Activated T-helper 17 cell treated with anti-CD3 and anti-CD28 coated beads, Interleukin-2, amount 50 U/mL, for 72 hours (primary cell): ENCODE measurements around the gene ANKS3. TPM values are rescaled to one million over a fixed set of nuclear protein-coding genes. Genes with fewer than 3 reads are reported as not detected.
"Not testable (repeated sequence)": the region's sequence is repeated elsewhere in the genome, so short reads cannot be mapped to it uniquely, and the experiment has no call there.

Source experiments
- ATAC-seq: fragments of 150-1000 bp; cut with Tn5 transposase; replicated peaks from 2 replicates; pipeline ENCODE4 v1.10.0; 2021; ENCODE audit warnings: mild to moderate bottlenecking, moderate library complexity
- H3K27ac Mint-ChIP-seq: one replicate; pipeline ENCODE4 v1.8.0; 2022; ENCODE audit warnings: mixed read lengths
- H3K27me3 Mint-ChIP-seq: one replicate; pipeline ENCODE4 v1.8.0; 2022; ENCODE audit warnings: mixed read lengths
- H3K36me3 Mint-ChIP-seq: one replicate; pipeline ENCODE4 v1.8.0; 2022; ENCODE audit warnings: low read depth, mild to moderate bottlenecking, mixed read lengths
- H3K4me1 Mint-ChIP-seq: one replicate; pipeline ENCODE4 v1.8.0; 2022; ENCODE audit warnings: mixed read lengths
- H3K4me3 Mint-ChIP-seq: one replicate; pipeline ENCODE4 v1.8.0; 2022; ENCODE audit warnings: mild to moderate bottlenecking, mixed read lengths
- H3K9me3 Mint-ChIP-seq: one replicate; pipeline ENCODE4 v1.8.0; 2022; ENCODE audit warnings: mixed read lengths
- total RNA-seq, 2 donors: library from RNA; stranded (reverse); gene quantifications; one replicate each; pipeline ENCODE4 v1.2.3, GENCODE V29; 2022

Gene ANKS3
- total RNA-seq, 2 donors from 2014 or later: 14.0 to 15.7 TPM

DNA sequence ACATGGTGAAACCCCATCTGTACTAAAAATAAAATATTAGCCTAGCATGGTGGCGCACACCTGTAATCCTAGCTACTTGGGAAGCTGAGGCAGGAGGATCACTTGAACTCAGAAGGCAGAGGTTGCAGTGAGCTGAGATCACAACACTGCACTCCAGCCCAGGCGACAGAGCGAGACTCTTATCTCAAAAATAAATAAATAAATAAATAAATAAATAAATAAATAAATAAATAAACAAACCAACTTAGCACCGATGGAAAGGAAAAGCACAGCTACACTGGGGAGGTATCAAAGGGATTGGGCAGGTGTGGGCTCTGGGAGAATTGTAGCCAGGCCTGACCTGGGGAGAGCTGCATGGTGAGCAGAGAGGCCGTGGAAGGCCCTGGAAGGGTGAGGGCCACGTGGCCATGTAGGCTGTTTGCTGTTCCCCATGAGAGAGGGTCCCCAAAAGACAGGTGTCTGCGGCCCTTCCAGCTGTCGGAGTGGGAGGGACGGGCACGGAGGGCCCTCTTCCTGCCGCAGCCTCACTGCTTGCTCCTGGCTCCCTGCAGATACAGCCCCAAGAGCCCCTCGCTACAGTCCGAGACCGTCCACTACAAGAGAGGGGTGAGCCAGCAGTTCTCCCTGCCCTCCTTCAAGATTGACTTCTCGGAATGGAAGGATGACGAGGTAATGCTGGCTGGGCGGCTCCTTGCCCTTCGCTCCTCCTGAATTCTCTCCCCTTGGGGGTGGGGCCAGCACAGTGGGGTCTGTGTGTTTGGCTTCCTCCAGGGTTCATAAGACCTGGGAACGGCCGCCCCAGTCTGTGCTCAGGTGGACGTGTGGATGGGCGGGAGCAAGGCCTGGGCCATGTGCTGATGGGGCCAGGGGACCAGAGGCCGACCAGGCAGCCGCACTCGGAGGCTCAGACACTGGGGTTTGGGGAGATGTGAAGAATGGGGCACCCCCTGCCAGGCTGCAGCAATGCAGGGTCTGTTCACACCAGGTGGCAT, 77.1 kb downstream of the ANKS3 start:
- ATAC-seq: no peak
- no peaks in the 10 kb centered on the region for H3K9me3 Mint-ChIP-seq
- H3K36me3 Mint-ChIP-seq: peaks cover 34% of the 10 kb centered on the region
- no peak overlapping the region for H3K27ac Mint-ChIP-seq
- no peaks in the 10 kb centered on the region for H3K27me3 Mint-ChIP-seq
- H3K4me3 Mint-ChIP-seq: no peak overlapping the region
- no peaks in the 10 kb centered on the region for H3K4me1 Mint-ChIP-seq

DNA sequence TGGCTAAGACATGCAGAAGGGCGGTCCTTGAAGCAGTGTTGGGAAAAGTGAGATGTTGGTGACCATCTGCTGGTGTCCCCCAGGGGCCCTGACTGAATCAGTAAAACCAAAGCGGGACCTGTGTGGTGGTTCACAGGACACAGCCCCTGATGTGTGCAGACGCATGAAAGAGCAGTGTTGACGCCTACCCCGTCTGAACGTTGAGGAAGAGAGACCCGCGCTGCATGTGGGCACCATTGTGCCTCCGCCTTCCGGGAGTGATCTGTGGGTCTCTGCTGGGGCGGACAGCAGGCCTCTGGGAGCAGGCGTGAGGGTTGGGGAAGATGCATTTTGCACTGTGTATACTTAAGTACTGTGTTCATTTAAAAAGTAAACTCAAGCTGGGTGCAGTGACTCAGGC, 77.8 kb downstream of the ANKS3 start:
- no peak for ATAC-seq
- no peaks in the 10 kb centered on the region for H3K27me3 Mint-ChIP-seq
- no peaks in the 10 kb centered on the region for H3K9me3 Mint-ChIP-seq
- peaks cover 42% of the 10 kb centered on the region for H3K36me3 Mint-ChIP-seq
- no peaks in the 10 kb centered on the region for H3K4me1 Mint-ChIP-seq
- H3K4me3 Mint-ChIP-seq: no peak overlapping the region
- no peak overlapping the region for H3K27ac Mint-ChIP-seq

DNA sequence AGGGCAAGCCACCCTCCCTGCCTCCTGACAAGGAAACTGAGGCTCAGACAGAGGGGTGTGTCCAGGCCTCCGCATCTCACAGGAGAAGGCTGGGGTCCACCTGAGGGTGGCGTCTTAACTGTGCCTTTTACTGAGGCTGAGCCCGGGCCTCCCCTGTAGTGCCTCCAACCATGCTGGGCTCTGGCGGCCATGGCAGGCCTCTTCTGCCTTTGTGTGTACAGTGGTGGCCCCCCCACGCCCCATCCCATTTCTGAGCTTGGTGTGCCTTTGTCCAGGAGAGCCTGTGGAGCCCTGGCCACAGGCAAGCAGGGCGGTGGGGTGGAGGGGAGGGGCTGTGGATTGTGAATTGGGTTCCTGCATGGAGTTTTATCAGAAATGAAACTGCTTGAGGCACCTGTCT, 78.3 kb downstream of the ANKS3 start:
- ATAC-seq: no peak
- Mint-ChIP-seq H3K36me3 (peaks cover 46% of the 10 kb centered on the region), H3K9me3 (no peaks in the 10 kb centered on the region), H3K27ac (no peak overlapping the region), H3K4me1 (no peaks in the 10 kb centered on the region), H3K27me3 (no peaks in the 10 kb centered on the region), H3K4me3 (no peak overlapping the region)

DNA sequence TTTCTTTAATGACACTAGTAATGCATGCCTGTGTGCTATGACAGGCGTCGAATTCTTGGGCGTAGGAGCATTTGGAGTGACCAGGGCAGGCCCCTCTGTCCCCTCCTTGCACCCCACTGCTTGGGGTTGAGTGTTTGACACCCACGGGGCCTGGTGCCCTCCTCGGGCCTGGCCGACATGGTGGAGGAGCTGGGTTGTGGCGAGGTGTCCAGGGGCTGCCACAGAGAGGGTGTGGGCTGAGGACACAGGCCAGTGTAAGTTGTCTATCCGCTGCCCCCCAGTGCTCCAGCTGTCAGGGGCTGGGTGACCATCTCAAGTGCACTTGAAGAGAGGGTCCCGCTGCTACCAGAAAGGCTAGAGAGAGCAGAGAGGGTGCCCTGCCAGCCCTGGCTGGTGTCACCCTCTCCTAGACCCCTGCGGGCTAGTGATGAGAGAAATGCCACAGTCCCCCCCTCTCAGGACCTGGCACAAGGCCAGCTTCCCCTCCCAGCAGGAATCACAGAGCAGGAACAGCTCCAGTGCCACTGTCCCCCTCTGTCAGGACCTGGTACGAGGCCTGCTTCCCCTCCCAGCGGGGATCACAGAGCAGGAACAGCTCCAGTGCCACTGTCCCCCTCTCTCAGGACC, 79.0 kb downstream of the ANKS3 start:
- H3K4me1 Mint-ChIP-seq: peaks cover 5% of the 10 kb centered on the region
- no peak overlapping the region for H3K4me3 Mint-ChIP-seq
- H3K27me3 Mint-ChIP-seq: no peaks in the 10 kb centered on the region
- ATAC-seq: no peak
- H3K36me3 Mint-ChIP-seq: peaks cover 52% of the 10 kb centered on the region
- no peak overlapping the region for H3K27ac Mint-ChIP-seq
- H3K9me3 Mint-ChIP-seq: no peaks in the 10 kb centered on the region

DNA sequence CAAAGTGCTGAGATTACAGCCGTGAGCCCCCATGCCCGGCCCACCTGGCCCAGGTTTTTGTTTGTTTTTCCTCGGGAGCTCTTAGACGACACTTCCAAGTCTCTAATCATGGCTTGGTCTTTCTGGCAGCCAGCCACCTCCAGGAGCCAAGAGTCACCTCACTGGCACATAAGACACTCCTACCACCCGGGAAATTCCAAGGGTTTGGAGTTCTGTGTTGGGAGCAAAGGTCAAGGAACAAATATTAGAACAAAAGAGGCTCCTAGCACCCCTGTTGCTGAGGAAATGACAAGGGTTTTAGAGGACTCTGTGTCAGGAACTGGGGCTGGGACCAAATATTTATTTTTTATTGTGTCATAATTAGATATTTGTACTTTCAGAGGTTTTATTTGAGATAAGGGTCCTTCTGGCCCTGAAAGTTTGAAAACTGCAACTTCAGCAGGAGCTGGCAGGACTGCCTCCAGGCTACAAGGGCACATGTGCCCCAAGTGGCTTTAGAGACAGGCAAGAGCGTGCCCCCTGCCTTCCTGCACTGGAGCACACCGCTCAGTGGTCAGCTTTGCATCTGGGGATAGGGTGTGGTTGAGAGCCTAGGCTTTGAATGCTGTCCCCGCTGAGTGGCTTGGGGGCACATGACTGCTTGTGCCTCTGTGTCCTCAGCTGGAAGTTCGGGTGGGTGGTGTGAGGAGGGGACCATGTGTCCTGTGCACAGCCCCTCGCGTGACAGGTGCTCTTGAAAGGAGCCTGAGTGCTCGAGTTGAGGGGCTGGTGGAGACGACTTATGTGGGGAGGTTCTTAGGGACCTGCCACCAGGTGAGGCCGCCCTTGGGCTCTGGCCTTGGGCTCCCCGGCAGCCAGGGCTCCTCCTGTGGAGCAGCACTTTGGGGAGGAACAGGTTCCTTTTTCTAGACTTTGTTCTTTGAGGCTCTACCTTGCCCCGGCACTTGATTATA, 79.8 kb downstream of the ANKS3 start:
- ATAC-seq: no peak
- peaks cover 8% of the 10 kb centered on the region for H3K4me1 Mint-ChIP-seq
- no peak overlapping the region for H3K4me3 Mint-ChIP-seq
- H3K27ac Mint-ChIP-seq: no peak overlapping the region
- H3K9me3 Mint-ChIP-seq: no peaks in the 10 kb centered on the region
- peaks cover 52% of the 10 kb centered on the region for H3K36me3 Mint-ChIP-seq
- no peaks in the 10 kb centered on the region for H3K27me3 Mint-ChIP-seq

DNA sequence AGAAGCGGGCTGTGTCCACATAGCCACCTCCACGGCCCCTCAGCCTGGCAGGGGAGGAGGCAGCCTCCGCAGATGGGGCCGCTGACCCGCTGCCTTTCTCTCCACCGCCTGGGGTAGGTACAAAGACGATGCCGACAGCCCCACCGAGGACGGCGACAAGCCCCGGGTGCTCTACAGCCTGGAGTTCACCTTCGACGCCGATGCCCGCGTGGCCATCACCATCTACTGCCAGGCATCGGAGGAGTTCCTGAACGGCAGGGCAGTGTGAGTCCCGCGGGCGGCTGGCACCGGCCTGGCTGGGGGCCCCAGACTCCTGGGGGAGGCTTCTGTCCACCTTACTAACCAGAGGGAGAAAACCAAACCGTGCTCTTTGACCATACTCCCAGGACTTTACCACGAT, 81.5 kb downstream of the ANKS3 start:
- H3K27me3 Mint-ChIP-seq: no peaks in the 10 kb centered on the region

DNA sequence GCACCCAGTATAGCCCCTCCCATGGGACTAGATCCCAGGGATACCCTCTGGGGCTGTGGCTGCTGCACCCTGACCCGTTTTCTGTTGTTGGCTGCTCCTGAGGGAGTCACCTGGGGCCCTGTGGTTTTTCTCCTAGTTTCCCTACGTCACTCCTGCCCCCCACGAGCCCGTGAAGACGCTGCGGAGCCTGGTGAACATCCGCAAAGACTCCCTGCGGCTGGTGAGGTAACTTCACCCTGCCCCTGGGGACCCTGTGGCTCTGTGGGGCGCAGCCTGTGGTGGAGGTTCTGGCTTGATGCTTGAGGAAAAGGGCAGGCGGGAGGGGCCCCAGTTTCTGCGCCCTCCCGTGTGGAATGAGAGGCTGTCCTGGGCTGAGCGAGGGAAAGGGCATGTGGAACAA, 82.2 kb downstream of the ANKS3 start:
- Mint-ChIP-seq H3K27me3 (no peaks in the 10 kb centered on the region), H3K36me3 (peaks cover 52% of the 10 kb centered on the region)

More for the DNA sequence above, 81.5 kb downstream of the ANKS3 start:
- H3K27ac Mint-ChIP-seq: no peak overlapping the region
- H3K4me3 Mint-ChIP-seq: no peak overlapping the region
- H3K9me3 Mint-ChIP-seq: no peaks in the 10 kb centered on the region
- H3K36me3 Mint-ChIP-seq: peaks cover 52% of the 10 kb centered on the region
- peaks cover 14% of the 10 kb centered on the region for H3K4me1 Mint-ChIP-seq
- no peak for ATAC-seq

DNA sequence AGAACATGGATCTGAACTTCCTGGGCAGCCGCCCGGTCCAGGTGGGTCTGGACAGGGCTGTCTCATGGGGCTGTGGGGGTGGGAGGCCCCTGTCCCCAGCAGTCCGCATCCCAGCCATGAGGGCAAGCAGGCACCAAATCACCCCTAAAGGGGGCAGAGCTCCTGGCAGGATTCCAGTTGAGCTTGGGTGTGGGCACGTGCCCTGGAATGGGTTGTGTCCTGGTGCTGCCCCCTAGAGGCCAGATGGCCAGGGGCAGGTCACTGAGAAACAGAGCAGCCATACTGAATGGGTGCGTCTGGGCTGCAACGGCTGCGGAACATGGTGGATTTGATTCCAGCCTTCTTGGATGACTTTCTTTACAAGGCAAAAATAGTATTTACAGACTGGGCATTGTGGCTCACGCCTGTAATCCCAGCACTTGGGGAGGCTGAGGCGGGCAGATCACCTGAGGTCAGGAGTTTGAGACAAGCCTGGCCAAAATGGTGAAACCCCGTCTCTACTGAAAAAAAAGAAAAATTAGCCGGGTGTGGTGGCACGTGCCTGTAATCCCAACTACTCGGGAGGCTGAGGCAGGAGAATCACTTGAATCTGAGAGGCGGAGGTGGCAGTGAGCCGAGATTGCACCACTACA, 83.5 kb downstream of the ANKS3 start:
- not testable (repeated sequence) for H3K9me3 Mint-ChIP-seq, H3K27ac Mint-ChIP-seq, H3K4me3 Mint-ChIP-seq, H3K27me3 Mint-ChIP-seq
- ATAC-seq: peak; percentile 84
- Mint-ChIP-seq H3K4me1 (peaks cover 14% of the 10 kb centered on the region), H3K36me3 (peaks cover 44% of the 10 kb centered on the region)

More for the DNA sequence above, 82.2 kb downstream of the ANKS3 start:
- Mint-ChIP-seq H3K4me1 (peaks cover 14% of the 10 kb centered on the region), H3K4me3 (no peak overlapping the region), H3K9me3 (no peaks in the 10 kb centered on the region), H3K27ac (no peak overlapping the region)
- no peak for ATAC-seq

DNA sequence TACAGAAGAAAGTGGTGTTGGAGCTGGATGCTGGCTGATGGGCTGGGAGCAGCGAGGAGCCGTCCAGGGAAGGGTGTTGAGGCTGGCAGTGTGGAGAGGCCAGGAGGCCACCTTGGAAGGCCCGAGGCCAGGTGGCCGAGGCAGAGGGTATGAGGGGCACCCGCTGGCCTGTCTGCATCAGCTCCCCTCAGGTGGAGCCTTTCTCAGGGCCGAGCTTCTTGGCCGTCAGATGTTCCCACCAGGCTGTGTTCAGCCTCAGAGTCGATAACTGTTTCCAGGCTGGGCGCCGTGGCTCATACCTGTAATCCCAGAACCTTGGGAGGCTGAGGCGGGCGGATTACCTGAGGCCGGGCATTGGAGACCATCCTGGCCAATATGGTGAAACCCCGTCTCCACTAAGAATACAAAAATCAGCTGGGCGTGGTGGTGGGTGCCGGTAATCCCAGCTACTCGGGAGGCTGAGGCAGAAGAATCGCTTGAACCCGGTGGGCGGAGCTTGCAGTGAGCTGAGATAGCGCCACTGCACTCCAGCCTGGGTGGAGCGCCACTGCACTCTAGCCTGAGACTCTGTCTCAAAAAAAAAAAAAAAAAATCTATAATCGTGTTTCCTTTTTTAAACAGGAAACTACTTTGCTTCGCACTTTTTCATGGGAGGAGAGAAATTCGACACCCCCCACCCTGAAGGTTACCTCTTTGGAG, 84.2 kb downstream of the ANKS3 start:
- Mint-ChIP-seq H3K27ac (no peak overlapping the region), H3K4me1 (peaks cover 14% of the 10 kb centered on the region), H3K36me3 (peaks cover 41% of the 10 kb centered on the region), H3K9me3 (no peaks in the 10 kb centered on the region), H3K27me3 (no peaks in the 10 kb centered on the region), H3K4me3 (no peak overlapping the region)
- ATAC-seq: peak; percentile 17

DNA sequence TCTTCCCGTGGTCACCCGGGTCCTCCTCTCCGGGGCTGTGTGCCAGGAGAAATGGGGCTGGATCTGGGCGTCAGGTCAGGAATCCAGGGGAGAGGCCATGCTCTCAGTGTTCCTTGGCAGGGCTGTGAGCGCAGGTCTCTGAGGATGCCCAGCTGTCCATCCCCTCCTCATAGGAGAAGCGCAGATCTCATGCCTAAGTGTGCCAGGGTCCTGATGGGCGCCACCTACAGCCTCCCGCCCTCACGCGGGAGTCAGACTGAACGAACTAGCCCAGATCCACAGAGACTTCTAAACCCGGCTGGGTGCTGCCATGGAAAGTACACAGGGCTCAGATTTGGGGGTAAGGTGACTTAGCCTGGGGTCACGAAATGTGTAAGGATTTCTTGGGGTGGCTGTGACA, 85.2 kb downstream of the ANKS3 start:
- no peaks in the 10 kb centered on the region for H3K9me3 Mint-ChIP-seq
- peaks cover 14% of the 10 kb centered on the region for H3K4me1 Mint-ChIP-seq
- peak; percentile 21 for ATAC-seq
- H3K27me3 Mint-ChIP-seq: no peaks in the 10 kb centered on the region
- peaks cover 34% of the 10 kb centered on the region for H3K36me3 Mint-ChIP-seq
- no peak overlapping the region for H3K4me3 Mint-ChIP-seq
- H3K27ac Mint-ChIP-seq: no peak overlapping the region

DNA sequence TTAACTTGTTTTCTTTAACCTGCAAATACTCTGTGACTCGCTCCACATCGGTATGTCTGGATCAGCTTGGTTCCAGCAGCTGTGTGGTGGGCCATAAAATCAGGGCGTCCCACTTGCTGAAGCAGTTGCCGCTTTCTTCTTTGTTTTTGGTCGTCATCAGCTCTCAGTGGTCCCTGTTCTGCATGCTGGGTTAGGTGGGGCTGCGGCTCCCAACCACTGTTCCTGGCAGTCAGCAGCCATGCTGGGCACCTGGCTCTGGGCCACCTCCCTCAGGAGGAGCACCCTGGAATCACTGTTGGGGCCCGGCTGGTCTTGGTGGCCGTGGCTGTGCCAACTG, 86.5 kb downstream of the ANKS3 start:
- Mint-ChIP-seq H3K27ac (no peak overlapping the region), H3K4me3 (no peak overlapping the region), H3K27me3 (no peaks in the 10 kb centered on the region), H3K4me1 (peaks cover 14% of the 10 kb centered on the region), H3K9me3 (no peaks in the 10 kb centered on the region), H3K36me3 (peaks cover 30% of the 10 kb centered on the region)
- ATAC-seq: no peak

DNA sequence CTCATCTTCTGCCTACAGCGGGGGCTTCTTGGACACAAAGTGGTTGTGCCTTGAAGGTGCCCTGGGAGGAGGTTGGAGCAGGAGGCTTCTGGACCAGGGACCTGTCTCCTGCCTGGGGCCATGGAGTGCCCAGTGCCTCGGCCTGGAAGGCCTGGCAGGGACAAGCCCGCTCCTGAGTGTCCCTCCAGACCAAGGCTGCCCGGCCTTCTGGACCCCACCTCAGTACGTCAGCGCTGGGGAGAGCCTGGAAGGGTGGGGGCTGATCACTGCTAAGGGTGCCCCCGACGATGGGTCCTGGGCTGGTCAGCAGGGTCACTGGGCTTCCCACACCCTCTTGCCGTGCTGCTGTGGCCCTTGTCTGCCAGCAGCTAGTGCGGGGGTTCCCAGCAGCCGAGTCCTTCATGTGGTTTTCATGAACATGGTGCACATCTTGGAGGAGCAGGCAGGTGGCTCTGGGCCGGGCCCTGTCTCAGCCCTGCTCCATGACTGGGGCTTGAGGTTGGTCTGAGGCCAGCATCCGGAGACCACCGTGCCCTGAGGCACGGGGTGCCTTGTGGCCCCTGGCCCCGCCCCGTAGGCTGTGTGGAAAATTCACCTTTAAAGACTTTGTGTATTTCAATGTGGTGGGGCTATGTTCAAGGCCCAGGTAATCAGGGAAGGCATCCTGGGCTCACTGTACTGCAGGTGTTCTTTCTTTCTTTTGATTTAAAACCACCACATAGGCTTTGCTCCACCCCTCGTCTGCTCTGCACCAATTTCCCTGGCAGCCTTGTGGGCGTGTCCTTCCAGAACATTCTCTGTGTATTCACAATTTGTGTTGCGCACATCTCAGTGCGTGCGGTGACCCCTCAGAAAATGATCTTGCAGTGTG, 87.1 kb downstream of the ANKS3 start:
- H3K27me3 Mint-ChIP-seq: no peaks in the 10 kb centered on the region
- no peak overlapping the region for H3K27ac Mint-ChIP-seq
- peaks cover 25% of the 10 kb centered on the region for H3K36me3 Mint-ChIP-seq
- H3K4me1 Mint-ChIP-seq: peaks cover 14% of the 10 kb centered on the region
- no peaks in the 10 kb centered on the region for H3K9me3 Mint-ChIP-seq
- ATAC-seq: no peak
- no peak overlapping the region for H3K4me3 Mint-ChIP-seq
